ENCODE data around the gene PDZK1IP1.

The PDZK1IP1 gene

GRCh38 chr1:47219001-47219400, 29.2 kb upstream of the PDZK1IP1 start:
- no peak for TF ChIP-seq CTCF (IDR thresholded peaks at IDR 0.05; ENCODE audit: insufficient read depth, low read length)
- H3K4me3 ChIP-seq (replicated peaks; ENCODE audit: insufficient read depth, low read length) = no peak overlapping the region
- H3K27ac ChIP-seq (replicated peaks) = no peak overlapping the region
- DNase-seq (ENCODE audit: low read depth in 1 of 2, low spot score in 1 of 2) = no peak
- H3K27me3 ChIP-seq (ENCODE audit: insufficient read depth, poor library complexity, severe bottlenecking) = peaks cover 10% of the 10 kb centered on the region

GRCh38 chr1:47216278-47217059, 26.6 kb upstream of the PDZK1IP1 start:
- TF ChIP-seq SPI1 (IDR thresholded peaks at IDR 0.05; ENCODE audit: borderline replicate concordance, low read depth) (no peak), POLR2AphosphoS5 (IDR thresholded peaks at IDR 0.05; ENCODE audit: low read depth) (no peak), REST (IDR thresholded peaks at IDR 0.05; ENCODE audit: insufficient replicate concordance, low read depth) (no peak), CTCF (IDR thresholded peaks at IDR 0.05; ENCODE audit: insufficient read depth, low read length) (no peak), GABPA (IDR thresholded peaks at IDR 0.05; ENCODE audit: low read depth) (no peak)
- Histone ChIP-seq H3K27me3 (ENCODE audit: insufficient read depth, poor library complexity, severe bottlenecking) (peaks cover 2% of the 10 kb centered on the region), H3K4me3 (replicated peaks; ENCODE audit: insufficient read depth, low read length) (no peak overlapping the region), H3K27ac (replicated peaks) (no peak overlapping the region)
- no peak for DNase-seq (ENCODE audit: low read depth in 1 of 2, low spot score in 1 of 2)

- peaks cover 2% of the 10 kb centered on the region for H3K27me3 ChIP-seq (ENCODE audit: insufficient read depth, poor library complexity, severe bottlenecking)
- H3K27ac ChIP-seq (replicated peaks) = no peak overlapping the region
- TF ChIP-seq POLR2AphosphoS5 (IDR thresholded peaks at IDR 0.05; ENCODE audit: low read depth) = no peak
- TF ChIP-seq GABPA (IDR thresholded peaks at IDR 0.05; ENCODE audit: low read depth) = no peak
- TF ChIP-seq REST (IDR thresholded peaks at IDR 0.05; ENCODE audit: insufficient replicate concordance, low read depth) = no peak
- TF ChIP-seq CTCF (IDR thresholded peaks at IDR 0.05; ENCODE audit: insufficient read depth, low read length) = no peak
- TF ChIP-seq SPI1 (IDR thresholded peaks at IDR 0.05; ENCODE audit: borderline replicate concordance, low read depth) = no peak
- H3K4me3 ChIP-seq (replicated peaks; ENCODE audit: insufficient read depth, low read length) = no peak overlapping the region
- no peak for DNase-seq (ENCODE audit: low read depth in 1 of 2, low spot score in 1 of 2)
Observed at GRCh38 chr1:47215713-47216112, 25.9 kb upstream of the PDZK1IP1 start.

- H3K27ac ChIP-seq (replicated peaks) = no peak overlapping the region
- TF ChIP-seq SPI1 (IDR thresholded peaks at IDR 0.05; ENCODE audit: borderline replicate concordance, low read depth) (no peak), GABPA (IDR thresholded peaks at IDR 0.05; ENCODE audit: low read depth) (no peak), POLR2AphosphoS5 (IDR thresholded peaks at IDR 0.05; ENCODE audit: low read depth) (no peak), REST (IDR thresholded peaks at IDR 0.05; ENCODE audit: insufficient replicate concordance, low read depth) (no peak), CTCF (IDR thresholded peaks at IDR 0.05; ENCODE audit: insufficient read depth, low read length) (no peak)
- H3K27me3 ChIP-seq (ENCODE audit: insufficient read depth, poor library complexity, severe bottlenecking) = peaks cover 2% of the 10 kb centered on the region
- no peak for DNase-seq (ENCODE audit: low read depth in 1 of 2, low spot score in 1 of 2)
- no peak overlapping the region for H3K4me3 ChIP-seq (replicated peaks; ENCODE audit: insufficient read depth, low read length)
Observed at GRCh38 chr1:47214549-47214948, 24.7 kb upstream of the PDZK1IP1 start.
